Trophoblast cell (in vitro differentiated cells and primary cell): Measurements from ENCODE around the gene MRPL14.

Experiments
- DNase-seq, 2 donors: peaks; one replicate each; pipeline ENCODE4 v3.0.0-alpha.2; 2016
- H2AFZ ChIP-seq: 2 replicates; pipeline ENCODE4 v1.6.1; 2013; ENCODE audit warnings: low read length, moderate library complexity, mild to moderate bottlenecking; ENCODE audit not compliant: insufficient read depth, poor library complexity
- H2AK5ac ChIP-seq: 2 replicates; pipeline ENCODE4 v1.6.1; 2013; ENCODE audit warnings: mild to moderate bottlenecking, low read length
- H2BK120ac ChIP-seq: 2 replicates; pipeline ENCODE4 v1.6.1; 2013; ENCODE audit warnings: low read length, mild to moderate bottlenecking, moderate library complexity; ENCODE audit not compliant: insufficient read depth, poor library complexity
- H2BK12ac ChIP-seq: 2 replicates; pipeline ENCODE4 v1.6.1; 2013; ENCODE audit warnings: mild to moderate bottlenecking, low read length, moderate library complexity
- H2BK5ac ChIP-seq: 2 replicates; pipeline ENCODE4 v1.6.1; 2013; ENCODE audit warnings: low read length, low read depth, moderate library complexity, mild to moderate bottlenecking; ENCODE audit not compliant: poor library complexity
- H3K14ac ChIP-seq: 2 replicates; pipeline ENCODE4 v1.6.1; 2013; ENCODE audit warnings: mild to moderate bottlenecking, low read length
- H3K18ac ChIP-seq: 2 replicates; pipeline ENCODE4 v1.6.1; 2013; ENCODE audit warnings: mild to moderate bottlenecking, low read length
- H3K23ac ChIP-seq: 2 replicates; pipeline ENCODE4 v1.6.1; 2013; ENCODE audit warnings: low read length
- H3K27ac ChIP-seq: 2 replicates; pipeline ENCODE4 v1.5.1; 2013; ENCODE audit warnings: low read depth, mild to moderate bottlenecking, inconsistent platforms, low read length, moderate library complexity
- H3K27me3 ChIP-seq: 2 replicates; pipeline ENCODE4 v1.6.1; 2013; ENCODE audit warnings: inconsistent platforms, mild to moderate bottlenecking, low read length, moderate library complexity; ENCODE audit not compliant: insufficient read depth
- H3K36me3 ChIP-seq, 2 experiments: 1 replicate in 1 of 2; 2 replicates in 1 of 2; pipeline ENCODE4 v1.6.1; 2013; ENCODE audit warnings: low read length in 2 of 2, mild to moderate bottlenecking in 2 of 2, moderate library complexity in 1 of 2; ENCODE audit not compliant: insufficient read depth in 2 of 2, control insufficient read depth in 1 of 2
- H3K4ac ChIP-seq: 2 replicates; pipeline ENCODE4 v1.6.1; 2013; ENCODE audit warnings: low read depth, mild to moderate bottlenecking, low read length, moderate library complexity
- H3K4me1 ChIP-seq, 2 experiments: 1 replicate in 1 of 2; 2 replicates in 1 of 2; pipeline ENCODE4 v1.6.1; 2013; ENCODE audit warnings: low read length in 2 of 2, mild to moderate bottlenecking in 2 of 2, moderate library complexity in 1 of 2; ENCODE audit not compliant: insufficient read depth in 2 of 2, control insufficient read depth in 1 of 2
- H3K4me2 ChIP-seq: 2 replicates; pipeline ENCODE4 v1.6.1; 2013; ENCODE audit warnings: inconsistent platforms, mild to moderate bottlenecking, low read length, moderate library complexity
- H3K4me3 ChIP-seq: 2 replicates; pipeline ENCODE4 v1.5.1; 2013; ENCODE audit warnings: mild to moderate bottlenecking, low read depth, low read length, inconsistent platforms
- H3K79me1 ChIP-seq: one replicate; pipeline ENCODE4 v1.6.1; 2013; ENCODE audit warnings: low read length
- H3K79me2 ChIP-seq: 2 replicates; pipeline ENCODE4 v1.6.1; 2013; ENCODE audit warnings: low read length, mild to moderate bottlenecking; ENCODE audit not compliant: control insufficient read depth, insufficient read depth, poor library complexity
- H3K9ac ChIP-seq: 2 replicates; pipeline ENCODE4 v1.6.1; 2013; ENCODE audit warnings: mild to moderate bottlenecking, low read length
- H3K9me3 ChIP-seq: 2 replicates; pipeline ENCODE4 v1.6.1; 2013; ENCODE audit warnings: low read depth, mild to moderate bottlenecking, control low read depth, inconsistent platforms, low read length; ENCODE audit not compliant: insufficient read depth
- H4K12ac ChIP-seq: 2 replicates; pipeline ENCODE4 v1.6.1; 2013; ENCODE audit warnings: low read depth, mild to moderate bottlenecking, low read length, moderate library complexity
- H4K8ac ChIP-seq: 2 replicates; pipeline ENCODE4 v1.6.1; 2013; ENCODE audit warnings: low read depth, mild to moderate bottlenecking, low read length, moderate library complexity
- H4K91ac ChIP-seq: one replicate; pipeline ENCODE4 v1.6.1; 2013; ENCODE audit warnings: low read depth, mild to moderate bottlenecking, low read length, moderate library complexity
- WGBS: extraction: QIAGEN DNeasy Blood & Tissue Kit; methylation state at CpG from one replicate; pipeline ENCODE4 v1.1.7; 2013; ENCODE audit warnings: missing lambda C conversion rate; ENCODE audit not compliant: insufficient read length, insufficient coverage; ENCODE audit errors: extremely low coverage; 5-methylcytosine and 5-hydroxymethylcytosine counted together

MRPL14 gene

GRCh38 chr6:44120692-44121443 lies 6.4 kb downstream of the MRPL14 start:
- H3K9me3 ChIP-seq: no peaks in the 10 kb centered on the region
- no peak overlapping the region for H3K18ac ChIP-seq
- H3K27ac ChIP-seq: no peak overlapping the region
- H3K14ac ChIP-seq: no peak overlapping the region
- H4K8ac ChIP-seq: no peak overlapping the region
- peak overlapping the region; percentile 47 for H3K4ac ChIP-seq
- no peak overlapping the region for H2BK5ac ChIP-seq
- DNase-seq: no peak
- peaks cover 11 to 14% of the 10 kb centered on the region in 2 experiments for H3K4me1 ChIP-seq
- H3K36me3 ChIP-seq: no peaks in the 10 kb centered on the region
- no peak overlapping the region for H3K4me3 ChIP-seq
- H3K4me2 ChIP-seq: no peak overlapping the region
- no peak overlapping the region for H2AFZ ChIP-seq
- peaks cover 12% of the 10 kb centered on the region for H3K79me2 ChIP-seq
- H3K79me1 ChIP-seq: no peaks in the 10 kb centered on the region
- H4K12ac ChIP-seq: no peak overlapping the region
- H2BK12ac ChIP-seq: no peak overlapping the region
- H3K9ac ChIP-seq: no peak overlapping the region
- H3K23ac ChIP-seq: no peak overlapping the region
- H2AK5ac ChIP-seq: no peak overlapping the region
- no peaks in the 10 kb centered on the region for H3K27me3 ChIP-seq
- no peak overlapping the region for H2BK120ac ChIP-seq
- no peak overlapping the region for H4K91ac ChIP-seq
- no CpG with 5 or more reads among the region's 4 CpGs for WGBS

- H3K4me2 ChIP-seq: no peak overlapping the region
- H2AK5ac ChIP-seq: no peak overlapping the region
- DNase-seq: no peak
- no peak overlapping the region for H4K8ac ChIP-seq
- no peak overlapping the region for H2BK12ac ChIP-seq
- no peaks in the 10 kb centered on the region for H3K9me3 ChIP-seq
- no peak overlapping the region for H4K91ac ChIP-seq
- no peak overlapping the region for H3K18ac ChIP-seq
- H2BK5ac ChIP-seq: no peak overlapping the region
- H4K12ac ChIP-seq: no peak overlapping the region
- H3K79me1 ChIP-seq: no peaks in the 10 kb centered on the region
- no peak overlapping the region for H3K4me3 ChIP-seq
- H3K36me3 ChIP-seq: no peaks in the 10 kb centered on the region
- no peak overlapping the region for H3K23ac ChIP-seq
- H3K4ac ChIP-seq: peak overlapping the region; percentile 72
- H3K14ac ChIP-seq: no peak overlapping the region
- no peak overlapping the region for H2BK120ac ChIP-seq
- WGBS: no CpG with 5 or more reads among the region's 5 CpGs
- no peak overlapping the region for H3K27ac ChIP-seq
- H3K4me1 ChIP-seq: peaks cover 18 to 19% of the 10 kb centered on the region in 2 experiments
- H2AFZ ChIP-seq: no peak overlapping the region
- H3K79me2 ChIP-seq: peaks cover 12% of the 10 kb centered on the region
- no peaks in the 10 kb centered on the region for H3K27me3 ChIP-seq
- H3K9ac ChIP-seq: no peak overlapping the region
Observed at GRCh38 chr6:44119704-44120262, 7.5 kb downstream of the MRPL14 start.

DNA sequence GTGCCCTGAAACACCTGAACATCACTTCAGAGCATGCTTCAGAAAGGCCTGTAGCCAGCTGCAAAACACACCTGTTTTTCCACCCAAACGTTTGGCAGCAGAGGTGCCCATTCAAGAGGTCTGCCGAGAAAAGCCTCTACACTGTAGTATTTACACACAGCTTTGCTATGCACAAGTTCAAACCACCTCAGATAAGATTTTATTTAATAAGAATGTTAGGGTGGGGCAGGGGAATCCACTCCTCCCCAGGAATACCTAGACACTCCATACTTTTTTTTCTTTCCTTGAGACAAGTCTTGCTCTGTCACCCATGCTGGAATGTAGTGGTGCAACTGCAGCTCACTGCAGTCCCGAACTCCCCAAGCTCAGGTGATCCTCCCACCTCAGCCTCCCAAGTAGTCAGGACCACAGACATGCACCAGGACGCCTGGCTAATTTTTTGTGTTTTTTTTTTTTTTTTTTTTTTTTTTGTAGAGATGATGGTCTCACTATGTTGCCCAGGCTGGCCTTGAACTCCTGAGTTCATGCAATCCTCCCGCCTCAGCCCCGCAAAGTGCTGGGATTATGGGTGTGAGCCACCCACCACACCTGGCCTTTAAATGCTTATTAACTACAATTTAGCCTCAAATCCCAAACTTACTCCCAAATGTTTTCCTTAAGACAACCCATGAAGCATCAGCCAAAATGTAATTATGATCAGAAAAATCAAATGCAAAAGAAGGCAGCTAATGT lies 9.7 kb downstream of the MRPL14 start:
- Histone ChIP-seq H3K36me3 (peaks cover 8 to 14% of the 10 kb centered on the region in 2 experiments), H2BK5ac (no peak overlapping the region), H3K14ac (no peak overlapping the region), H2BK120ac (peak overlapping the region; percentile 20), H3K4me3 (no peak overlapping the region), H3K27me3 (no peaks in the 10 kb centered on the region), H2AFZ (no peak overlapping the region), H3K79me2 (peaks cover 11% of the 10 kb centered on the region), H3K18ac (no peak overlapping the region), H3K4me1 (peaks cover 18 to 19% of the 10 kb centered on the region in 2 experiments), H4K8ac (no peak overlapping the region), H2BK12ac (no peak overlapping the region), H4K91ac (no peak overlapping the region), H3K4ac (peak overlapping the region; percentile 48), H3K4me2 (no peak overlapping the region), H3K27ac (no peak overlapping the region), H3K9me3 (no peaks in the 10 kb centered on the region), H3K23ac (no peak overlapping the region), H3K9ac (no peak overlapping the region), H2AK5ac (no peak overlapping the region), H4K12ac (no peak overlapping the region), H3K79me1 (no peaks in the 10 kb centered on the region)
- WGBS: no CpG with 5 or more reads among the region's 6 CpGs
- DNase-seq: peak; percentile 86 to 90

DNA sequence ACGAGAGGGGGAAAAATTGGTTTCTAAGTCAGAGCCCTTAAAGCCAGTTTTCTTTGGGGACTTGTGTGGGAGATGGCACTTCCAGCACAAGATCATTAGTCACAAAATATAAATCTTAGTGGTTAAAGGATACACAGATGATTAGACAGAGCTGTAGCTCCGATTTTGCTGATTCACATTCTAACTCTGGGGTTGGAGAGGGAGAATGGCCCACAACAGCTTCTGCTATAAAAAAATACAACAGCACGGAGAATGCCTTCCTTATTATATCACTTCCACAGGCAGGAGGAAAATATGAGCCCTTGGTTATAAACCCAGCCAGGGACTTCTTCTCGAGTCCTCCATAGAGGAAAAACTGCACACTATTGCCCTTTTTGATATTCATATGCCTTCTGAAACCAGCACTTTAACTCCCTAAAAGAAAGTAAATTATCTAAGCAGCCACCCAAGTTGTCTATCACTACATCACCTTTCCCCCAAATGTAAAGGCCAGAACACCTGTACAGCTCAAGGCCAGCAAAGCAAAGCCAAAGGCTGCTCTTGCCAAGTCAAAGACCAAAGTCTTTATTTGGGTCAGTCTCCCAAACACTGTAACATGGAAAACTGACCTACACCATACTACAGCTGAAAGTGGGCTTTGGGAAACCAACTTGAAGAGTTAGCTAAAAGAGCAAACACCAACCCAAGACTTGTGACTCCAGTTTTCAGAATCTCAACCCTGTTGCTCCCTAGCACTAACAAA lies 10.4 kb downstream of the MRPL14 start:
- no peak overlapping the region for H3K9ac ChIP-seq
- peak overlapping the region; percentile 44 for H3K4ac ChIP-seq
- DNase-seq: peak; percentile 50 to 67
- no peak overlapping the region for H4K12ac ChIP-seq
- H4K91ac ChIP-seq: no peak overlapping the region
- H3K14ac ChIP-seq: no peak overlapping the region
- no peaks in the 10 kb centered on the region for H3K27me3 ChIP-seq
- H3K23ac ChIP-seq: no peak overlapping the region
- H3K4me2 ChIP-seq: no peak overlapping the region
- no peak overlapping the region for H2AK5ac ChIP-seq
- H3K4me1 ChIP-seq: peaks cover 18 to 19% of the 10 kb centered on the region in 2 experiments
- H3K9me3 ChIP-seq: no peaks in the 10 kb centered on the region
- no peak overlapping the region for H3K27ac ChIP-seq
- peaks cover 11% of the 10 kb centered on the region for H3K79me2 ChIP-seq
- no peak overlapping the region for H4K8ac ChIP-seq
- H3K18ac ChIP-seq: no peak overlapping the region
- no peak overlapping the region for H2BK5ac ChIP-seq
- WGBS: no CpG with 5 or more reads among the region's 4 CpGs
- H2AFZ ChIP-seq: no peak overlapping the region
- H2BK12ac ChIP-seq: no peak overlapping the region
- no peaks in the 10 kb centered on the region for H3K79me1 ChIP-seq
- peaks cover 8 to 18% of the 10 kb centered on the region in 2 experiments for H3K36me3 ChIP-seq
- H2BK120ac ChIP-seq: peak overlapping the region; percentile 20
- H3K4me3 ChIP-seq: no peak overlapping the region
